K562 (cell line): ENCODE data around the gene KLHL9. TPM values are rescaled to one million over a fixed set of nuclear protein-coding genes. Genes with fewer than 3 reads are reported as not detected.

Source experiments
- ATAC-seq: fragments of 200-7000 bp; cut with Tn5 transposase; 3 replicates; pipeline ENCODE4 v1.9.1; 2020; ENCODE audit warnings: moderate library complexity
- BruUV-seq: library from RNA; stranded (reverse); fragments of 400-500 nt; replicated peaks from 2 replicates; lab custom pipeline; 2021; lab: Mats Ljungman, UMichigan
- CTCF ChIA-PET: fragments of 300-600 bp; formaldehyde crosslinking; extraction: SDS; loops from one replicate; lab custom pipeline; 2021; ENCODE audit warnings: low intra/inter-chr PET ratio; lab: Yijun Ruan, JAX
- POLR2A ChIA-PET: fragments of 300-600, 350-650 bp; sonication (Branson Sonifier 250); formaldehyde crosslinking; extraction: SDS; loops from one replicate; lab custom pipeline; 2021; ENCODE audit warnings: antibody characterized with exemption, inconsistent platforms; lab: Yijun Ruan, JAX
- DNase-seq, 4 experiments: peaks; one replicate each; pipeline versions ENCODE4 v3.0.0 to v3.0.0-alpha.2; 2011 to 2018; ENCODE audit warnings: low spot score in 3 of 4, mixed read lengths in 3 of 4; ENCODE audit errors: extremely low read depth in 1 of 4
- FAIRE-seq: peaks from 2 replicates; lab custom pipeline; 2011; peaks lifted over from hg19 to GRCh38; lab: Jason Lieb, UNC
- H2AFZ ChIP-seq: 2 replicates; pipeline ENCODE4 v1.6.0; 2011; ENCODE audit warnings: low read depth, low read length, control low read depth, inconsistent platforms
- H3K27ac ChIP-seq: fragments of 200-600 bp; 3 replicates; pipeline ENCODE4 v1.8.0; 2011; ENCODE audit warnings: low read depth, mild to moderate bottlenecking, control low read depth, inconsistent platforms, low read length, moderate library complexity, mixed read lengths; ENCODE audit errors: extremely low read depth
- H3K27me3 ChIP-seq, 2 experiments: fragments of 300-600 bp in 1 of 2; 2 replicates in 1 of 2; 3 replicates in 1 of 2; pipeline versions ENCODE4 v1.6.0 to v1.8.0; 2011; ENCODE audit warnings: inconsistent platforms in 2 of 2, low read length in 2 of 2, mild to moderate bottlenecking in 1 of 2, mixed read lengths in 1 of 2, moderate library complexity in 1 of 2; ENCODE audit not compliant: control insufficient read depth in 2 of 2, insufficient read depth in 2 of 2
- H3K36me3 ChIP-seq: fragments of 300-600 bp; 3 replicates; pipeline ENCODE4 v1.8.0; 2011; ENCODE audit warnings: mild to moderate bottlenecking, low read length, inconsistent platforms; ENCODE audit not compliant: control insufficient read depth, insufficient read depth
- H3K4me1 ChIP-seq, 2 experiments: fragments of 200-600 bp in 1 of 2; replicated peaks in 1 of 2; 2 replicates in 1 of 2; 3 replicates in 1 of 2; pipeline versions ENCODE4 v1.5.1 to v1.8.0; 2011; ENCODE audit warnings: inconsistent platforms in 2 of 2, low read length in 2 of 2, mild to moderate bottlenecking in 1 of 2, mixed read lengths in 1 of 2, moderate library complexity in 1 of 2; ENCODE audit not compliant: control insufficient read depth in 2 of 2, insufficient read depth in 2 of 2
- H3K4me2 ChIP-seq: 2 replicates; pipeline ENCODE4 v1.6.1; 2011; ENCODE audit warnings: low read length, control low read depth, inconsistent platforms, mixed read lengths; ENCODE audit not compliant: insufficient read depth
- H3K4me3 ChIP-seq: fragments of 200-600 bp; sonication (generic), shearing (Covaris generic); 2 replicates; pipeline ENCODE4 v1.5.1; 2016; ENCODE audit warnings: control low read depth, inconsistent platforms
- H3K79me2 ChIP-seq: fragments of 200-600 bp; 3 replicates; pipeline ENCODE4 v1.8.0; 2011; ENCODE audit warnings: low read length, inconsistent platforms; ENCODE audit not compliant: control insufficient read depth, insufficient read depth
- H3K9ac ChIP-seq, 2 experiments: 2 replicates each; pipeline versions ENCODE4 v1.6.0 to v1.6.1; 2011; ENCODE audit warnings: low read depth in 2 of 2, low read length in 2 of 2, control low read depth in 1 of 2, inconsistent platforms in 1 of 2, mild to moderate bottlenecking in 1 of 2, mixed read lengths in 1 of 2; ENCODE audit not compliant: insufficient read depth in 1 of 2
- H3K9me1 ChIP-seq: one replicate; pipeline ENCODE4 v1.6.0; 2011; ENCODE audit warnings: inconsistent platforms, mild to moderate bottlenecking, low read length, moderate library complexity; ENCODE audit not compliant: control insufficient read depth, insufficient read depth
- H3K9me3 ChIP-seq: replicated peaks from 2 replicates; pipeline ENCODE4 v1.5.1; 2011; ENCODE audit warnings: low read depth, low read length, inconsistent platforms; ENCODE audit not compliant: control insufficient read depth, insufficient read depth
- H4K20me1 ChIP-seq: replicated peaks from 2 replicates; pipeline ENCODE4 v1.6.1; 2011; ENCODE audit warnings: low read length, inconsistent platforms, mixed read lengths; ENCODE audit not compliant: control insufficient read depth, insufficient read depth
- BMI1 ChIP-seq: fragments of 150-350 bp; IDR thresholded peaks from 2 replicates; pipeline ENCODE4 v1.6.1; 2014; ENCODE audit warnings: low read length
- BRD9 ChIP-seq: fragments of 450-650 bp; IDR thresholded peaks from 2 replicates; pipeline ENCODE4 v1.6.1; 2018; ENCODE audit warnings: low read depth; ENCODE audit not compliant: partially characterized antibody
- CBX2 ChIP-seq: fragments of 200-600 bp; sonication (generic); IDR thresholded peaks from one replicate; pipeline ENCODE4 v1.6.1; 2012; ENCODE audit warnings: mild to moderate bottlenecking, low read length, inconsistent platforms; ENCODE audit not compliant: insufficient read depth, poor library complexity, severe bottlenecking
- ERF ChIP-seq: fragments of 450-650 bp; formaldehyde crosslinking; IDR thresholded peaks from 2 replicates; pipeline ENCODE4 v1.4.0; 2020; ENCODE audit warnings: mild to moderate bottlenecking, mixed read lengths
- ETV5 ChIP-seq: sonication (generic); formaldehyde crosslinking; IDR thresholded peaks from 2 replicates; pipeline ENCODE4 v1.4.0; 2020; ENCODE audit warnings: low read depth, mild to moderate bottlenecking, missing genetic modification reagents
- GTF2A2 ChIP-seq: IDR thresholded peaks from 2 replicates; pipeline ENCODE4 v1.6.1; 2016; ENCODE audit warnings: mild to moderate bottlenecking, missing genetic modification characterization, missing compliant biosample characterization
- JUN ChIP-seq, 2 experiments: sonication (generic) in 1 of 2; formaldehyde crosslinking in 1 of 2; IDR thresholded peaks; 2 replicates each; pipeline versions ENCODE4 v1.6.1 to v1.8.0; 2012 to 2022; ENCODE audit warnings: borderline replicate concordance in 2 of 2, mild to moderate bottlenecking in 2 of 2, improper control_type of control experiment in 1 of 2, low read depth in 1 of 2, low read length in 1 of 2, missing genetic modification reagents in 1 of 2
- MEF2A ChIP-seq: IDR thresholded peaks from 2 replicates; pipeline ENCODE4 v1.6.1; 2011; ENCODE audit warnings: low read depth, mild to moderate bottlenecking, low read length, moderate library complexity; ENCODE audit not compliant: control insufficient read depth
- NCOR1 ChIP-seq: fragments of 450-650 bp; IDR thresholded peaks from 2 replicates; pipeline ENCODE4 v1.6.1; 2016; ENCODE audit warnings: mild to moderate bottlenecking, moderate library complexity
- PHF21A ChIP-seq: fragments of 450-650 bp; IDR thresholded peaks from 2 replicates; pipeline ENCODE4 v1.6.1; 2017; ENCODE audit warnings: low read depth, borderline replicate concordance
- RBM22 ChIP-seq: fragments of 200-400 bp; formaldehyde crosslinking; IDR thresholded peaks from 2 replicates; pipeline ENCODE4 v1.6.1; 2018; ENCODE audit warnings: low read length, low read depth; ENCODE audit not compliant: poor library complexity, severe bottlenecking
- SMAD3 ChIP-seq: fragments of 450-650 bp; formaldehyde crosslinking; conservative IDR thresholded peaks from 2 replicates; pipeline ENCODE4 v1.4.0; 2020; ENCODE audit warnings: mild to moderate bottlenecking
- YY1 ChIP-seq, 3 experiments: IDR thresholded peaks; 2 replicates each; pipeline ENCODE4 v1.6.1; 2011; ENCODE audit warnings: low read length in 2 of 3, mild to moderate bottlenecking in 2 of 3, moderate library complexity in 2 of 3, borderline replicate concordance in 1 of 3, control low read depth in 1 of 3, low read depth in 1 of 3; ENCODE audit not compliant: insufficient read depth in 3 of 3, insufficient replicate concordance in 2 of 3, control insufficient read depth in 1 of 3, insufficient read length in 1 of 3; ENCODE audit errors: extremely low read depth in 1 of 3
- ZNF347 ChIP-seq: fragments of 450-650 bp; formaldehyde crosslinking; IDR thresholded peaks from 2 replicates; pipeline ENCODE4 v1.4.0; 2020; ENCODE audit warnings: low read depth, mild to moderate bottlenecking, moderate library complexity
- ZNF354B ChIP-seq: fragments of 250-450 bp; sonication (Bioruptor Pico); IDR thresholded peaks from 2 replicates; pipeline ENCODE4 v1.4.0; 2020
- ZNF76 ChIP-seq: fragments of 250-450 bp; sonication (Bioruptor Pico); IDR thresholded peaks from 2 replicates; pipeline ENCODE4 v1.4.0; 2020; ENCODE audit warnings: mild to moderate bottlenecking, moderate library complexity, borderline replicate concordance
- in situ Hi-C: fragments of 300-500 bp; cut with MboI; formaldehyde crosslinking; loops from 4 replicates; pipeline ENCODE4 v1.15.0; 2018; ENCODE audit warnings: inconsistent platforms, mixed read lengths
- intact Hi-C: fragments of 100-400 bp; cut with micrococcal nuclease; formaldehyde crosslinking; loops from 2 replicates; pipeline ENCODE4 v1.14.2; 2022
- polyA plus RNA-seq, 8 experiments: library from polyadenylated mRNA; depleted of rRNA in 4 of 8; stranded (reverse) in 5 of 8; unstranded in 3 of 8; fragments of >200 nt; fragmentation: Nextera tagmentation in 2 of 8; fragmentation: Illumina TruSeq in 1 of 8; extraction: Ambion mirVana in 2 of 8; extraction: Trizol in 1 of 8; gene quantifications; 2 replicates each; pipeline versions ENCODE4 v1.2.1 to v1.2.3, GENCODE V29; 2011 to 2014; ENCODE audit warnings: inconsistent platforms in 1 of 8, missing spikeins in 1 of 8
- total RNA-seq, 7 experiments: library from RNA; depleted of rRNA in 6 of 7; stranded (reverse); fragments of >200 nt in 6 of 7; fragmentation: Illumina TruSeq in 2 of 7; extraction: Trizol in 2 of 7; gene quantifications; 2 replicates each; pipeline versions ENCODE4 v1.2.1 to v1.2.3, GENCODE V29; 2011 to 2021; ENCODE audit warnings: low replicate concordance in 1 of 7
- TF ChIP-seq, protein P1 (sequence below), 3 experiments: IDR thresholded peaks in 2 of 3; conservative IDR thresholded peaks in 1 of 3; 2 replicates each; pipeline ENCODE4 v1.5.1; 2011 to 2012; ENCODE audit warnings: low read length in 3 of 3, mild to moderate bottlenecking in 3 of 3, control low read depth in 2 of 3, improper control_type of control experiment in 1 of 3, inconsistent platforms in 1 of 3, low read depth in 1 of 3, mixed read lengths in 1 of 3, moderate library complexity in 1 of 3; ENCODE audit not compliant: insufficient read depth in 2 of 3
- TF ChIP-seq, protein P2 (sequence below): fragments of 450-650 bp; formaldehyde crosslinking; IDR thresholded peaks from 2 replicates; pipeline ENCODE4 v1.4.0; 2022; ENCODE audit warnings: missing genetic modification characterization

KLHL9 gene
- total and polyA plus RNA-seq, 9 of the 15 experiments (the other 6 are each of a cell fraction or from before 2014, with no cell fraction given), result 0.04 TPM; not detected in 8

DNA sequence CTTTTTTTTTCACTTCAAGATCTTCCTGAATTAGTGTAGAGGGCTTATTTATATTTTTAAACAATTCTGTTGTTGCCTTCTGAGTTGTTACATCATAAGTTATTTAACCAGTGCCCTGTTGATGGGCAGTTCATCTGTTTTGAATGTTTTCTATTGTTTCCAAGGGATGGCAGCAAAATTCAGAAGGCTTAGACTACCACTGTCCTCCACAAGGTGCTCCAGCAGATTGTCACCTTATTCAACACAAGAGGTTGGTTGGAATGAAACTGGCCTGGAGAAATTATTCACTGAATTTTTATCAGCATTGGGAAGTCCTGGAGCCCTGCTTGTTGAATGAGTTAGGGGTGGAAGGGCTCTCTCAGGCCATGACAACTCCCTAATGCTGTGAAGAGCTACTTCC lies 1.3 kb upstream of the KLHL9 start:
- Histone ChIP-seq H3K4me3 (no peak overlapping the region), H3K27ac (no peak overlapping the region), H3K27me3 (no peaks in the 10 kb centered on the region), H3K36me3 (no peaks in the 10 kb centered on the region), H3K4me2 (no peak overlapping the region), H3K9me3 (no peaks in the 10 kb centered on the region), H4K20me1 (no peaks in the 10 kb centered on the region), H3K9ac (no peak overlapping the region), H3K79me2 (no peaks in the 10 kb centered on the region), H3K4me1 (no peaks in the 10 kb centered on the region), H3K9me1 (no peaks in the 10 kb centered on the region), H2AFZ (no peak overlapping the region)
- CTCF ChIA-PET, result no interaction called here
- intact Hi-C loops, result no loop called here
- no peak for FAIRE-seq
- in situ Hi-C loops, result no loop called here
- no peak for DNase-seq
- POLR2A ChIA-PET, result no interaction called here
- no peak for ATAC-seq
- BruUV-seq, result no TSS peak
- TF ChIP-seq YY1 (IDR thresholded peaks at IDR 0.05; ENCODE audit: borderline replicate concordance in 1 of 3, control insufficient read depth in 1 of 3, extremely low read depth in 1 of 3, insufficient read depth in 3 of 3, insufficient read length in 1 of 3, insufficient replicate concordance in 2 of 3, low read depth in 1 of 3, low read length in 2 of 3) (no peak), ZNF76 (no peak), PHF21A (no peak), GTF2A2 (tag) (no peak), JUN (IDR thresholded peaks at IDR 0.05; ENCODE audit: borderline replicate concordance, low read depth, low read length) (no peak), JUN (CRISPR knock-in tag; IDR thresholded peaks at IDR 0.05; ENCODE audit: borderline replicate concordance) (no peak), BMI1 (no peak), NCOR1 (no peak), RBM22 (no peak), ERF (CRISPR knock-in tag) (no peak), ZNF354B (CRISPR knock-in tag) (no peak), SMAD3 (CRISPR knock-in tag) (no peak), ZNF347 (CRISPR knock-in tag) (no peak), BRD9 (no peak), MEF2A (no peak), CBX2 (no peak), ETV5 (CRISPR knock-in tag) (no peak)
- TF ChIP-seq, protein P1, sequence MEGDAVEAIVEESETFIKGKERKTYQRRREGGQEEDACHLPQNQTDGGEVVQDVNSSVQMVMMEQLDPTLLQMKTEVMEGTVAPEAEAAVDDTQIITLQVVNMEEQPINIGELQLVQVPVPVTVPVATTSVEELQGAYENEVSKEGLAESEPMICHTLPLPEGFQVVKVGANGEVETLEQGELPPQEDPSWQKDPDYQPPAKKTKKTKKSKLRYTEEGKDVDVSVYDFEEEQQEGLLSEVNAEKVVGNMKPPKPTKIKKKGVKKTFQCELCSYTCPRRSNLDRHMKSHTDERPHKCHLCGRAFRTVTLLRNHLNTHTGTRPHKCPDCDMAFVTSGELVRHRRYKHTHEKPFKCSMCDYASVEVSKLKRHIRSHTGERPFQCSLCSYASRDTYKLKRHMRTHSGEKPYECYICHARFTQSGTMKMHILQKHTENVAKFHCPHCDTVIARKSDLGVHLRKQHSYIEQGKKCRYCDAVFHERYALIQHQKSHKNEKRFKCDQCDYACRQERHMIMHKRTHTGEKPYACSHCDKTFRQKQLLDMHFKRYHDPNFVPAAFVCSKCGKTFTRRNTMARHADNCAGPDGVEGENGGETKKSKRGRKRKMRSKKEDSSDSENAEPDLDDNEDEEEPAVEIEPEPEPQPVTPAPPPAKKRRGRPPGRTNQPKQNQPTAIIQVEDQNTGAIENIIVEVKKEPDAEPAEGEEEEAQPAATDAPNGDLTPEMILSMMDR (IDR thresholded peaks at IDR 0.05 in 2 of 3, conservative IDR thresholded peaks at IDR 0.05 in 1 of 3; ENCODE audit: insufficient read depth in 2 of 3, low read depth in 1 of 3, low read length in 3 of 3), result no peak
- TF ChIP-seq, protein P2, sequence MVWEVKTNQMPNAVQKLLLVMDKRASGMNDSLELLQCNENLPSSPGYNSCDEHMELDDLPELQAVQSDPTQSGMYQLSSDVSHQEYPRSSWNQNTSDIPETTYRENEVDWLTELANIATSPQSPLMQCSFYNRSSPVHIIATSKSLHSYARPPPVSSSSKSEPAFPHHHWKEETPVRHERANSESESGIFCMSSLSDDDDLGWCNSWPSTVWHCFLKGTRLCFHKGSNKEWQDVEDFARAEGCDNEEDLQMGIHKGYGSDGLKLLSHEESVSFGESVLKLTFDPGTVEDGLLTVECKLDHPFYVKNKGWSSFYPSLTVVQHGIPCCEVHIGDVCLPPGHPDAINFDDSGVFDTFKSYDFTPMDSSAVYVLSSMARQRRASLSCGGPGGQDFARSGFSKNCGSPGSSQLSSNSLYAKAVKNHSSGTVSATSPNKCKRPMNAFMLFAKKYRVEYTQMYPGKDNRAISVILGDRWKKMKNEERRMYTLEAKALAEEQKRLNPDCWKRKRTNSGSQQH, result no peak
